DMS153 (cell line): Measurements from ENCODE around the gene APOBEC3H.

Source experiments
- DNase-seq: peaks from one replicate; lab custom pipeline; 2025; lab: John Stamatoyannopoulos, UW

The APOBEC3H gene

DNA sequence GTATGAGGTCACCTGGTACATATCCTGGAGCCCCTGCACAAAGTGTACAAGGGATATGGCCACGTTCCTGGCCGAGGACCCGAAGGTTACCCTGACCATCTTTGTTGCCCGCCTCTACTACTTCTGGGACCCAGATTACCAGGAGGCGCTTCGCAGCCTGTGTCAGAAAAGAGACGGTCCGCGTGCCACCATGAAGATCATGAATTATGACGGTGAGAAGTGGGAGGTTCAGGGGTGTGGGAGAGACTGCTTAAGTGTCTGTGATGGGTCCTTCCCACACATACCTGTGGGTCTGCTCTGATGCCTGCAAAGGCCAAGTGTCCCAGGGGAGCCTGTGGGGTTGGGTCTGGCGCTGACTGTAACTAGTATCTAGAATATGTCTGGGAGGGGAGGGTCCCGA, 16.0 kb upstream of the APOBEC3H start:
- DNase-seq, result no peak

DNA sequence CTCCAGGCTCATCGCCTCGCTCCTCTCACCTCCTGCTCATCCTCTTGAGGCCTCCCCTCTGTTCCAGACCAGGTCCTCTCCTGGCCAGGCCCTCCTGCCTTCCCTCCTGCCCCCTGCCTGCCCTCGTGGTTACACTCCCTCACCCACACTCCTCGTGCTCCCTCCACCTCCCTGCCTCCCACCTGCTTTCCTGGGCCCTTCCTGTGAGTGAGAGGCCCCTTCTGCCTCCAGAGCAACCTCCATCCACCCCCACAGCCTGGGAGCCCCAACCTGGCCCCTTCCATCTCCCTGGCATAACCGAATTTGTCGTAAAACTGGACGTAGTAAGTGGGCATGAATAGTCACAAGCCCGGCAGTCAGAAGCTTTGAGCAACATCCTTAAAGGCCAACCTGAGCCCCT, 15.4 kb upstream of the APOBEC3H start:
- no peak for DNase-seq

DNA sequence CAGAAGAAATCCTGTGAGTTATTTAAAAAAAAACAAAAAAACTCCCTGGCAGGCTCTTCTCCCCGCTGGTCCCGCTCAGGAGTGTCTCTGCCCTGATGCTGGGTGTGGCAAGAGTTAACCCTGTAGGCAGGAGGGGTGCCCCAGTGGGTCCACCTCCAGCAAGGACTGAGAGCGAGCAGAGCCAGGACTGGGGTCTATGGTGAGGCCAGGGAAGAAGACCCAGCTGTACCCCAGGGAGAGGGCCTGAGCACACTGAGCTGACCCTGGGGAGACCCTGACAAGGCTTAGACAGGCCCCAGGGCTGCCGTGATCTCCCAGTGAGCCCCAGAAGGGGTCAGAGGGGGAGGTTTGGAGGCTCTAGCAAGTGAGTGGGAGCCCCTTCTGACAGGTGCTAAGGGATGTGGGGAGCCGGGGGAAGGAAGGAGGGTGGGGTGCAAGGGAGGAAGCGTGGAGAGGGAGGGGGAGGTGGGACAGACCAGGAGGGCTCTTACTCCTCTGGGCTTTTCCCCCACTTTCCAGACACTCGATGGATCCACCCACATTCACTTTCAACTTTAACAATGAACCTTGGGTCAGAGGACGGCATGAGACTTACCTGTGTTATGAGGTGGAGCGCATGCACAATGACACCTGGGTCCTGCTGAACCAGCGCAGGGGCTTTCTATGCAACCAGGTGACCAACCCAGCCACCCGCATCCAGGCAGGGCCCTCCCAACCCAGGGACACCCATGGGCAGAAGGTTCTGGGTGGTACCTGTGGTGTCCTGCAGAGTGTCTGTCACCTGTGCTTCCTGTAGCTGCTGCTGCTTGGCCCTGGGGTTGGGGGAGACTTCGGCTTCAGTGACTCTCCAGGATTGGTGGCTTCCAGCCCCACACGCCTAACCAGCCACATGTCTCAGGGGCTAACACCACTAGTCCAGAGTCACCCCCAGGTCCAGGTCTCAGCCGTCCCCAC, 13.6 kb upstream of the APOBEC3H start:
- no peak for DNase-seq

DNA sequence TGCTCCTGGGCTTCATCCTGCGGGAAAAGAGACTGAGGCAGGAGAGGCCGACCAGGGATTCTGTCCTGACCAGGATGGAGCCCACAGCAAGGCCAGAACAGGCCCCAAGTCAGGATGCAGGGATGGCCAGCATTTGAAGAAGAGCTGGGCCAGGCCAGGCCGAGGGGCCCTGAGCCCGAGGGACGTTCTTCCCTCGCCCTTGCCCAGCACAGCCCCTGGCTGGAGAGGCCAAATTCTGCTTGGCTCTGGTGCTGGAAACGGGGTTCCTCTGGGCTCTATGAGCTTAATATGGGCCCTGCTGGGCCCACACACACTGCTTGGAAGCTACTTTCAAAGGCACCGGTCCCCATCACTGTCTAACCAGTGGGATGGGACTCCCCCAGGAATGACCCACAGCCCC, 12.4 kb upstream of the APOBEC3H start:
- DNase-seq, result no peak

DNA sequence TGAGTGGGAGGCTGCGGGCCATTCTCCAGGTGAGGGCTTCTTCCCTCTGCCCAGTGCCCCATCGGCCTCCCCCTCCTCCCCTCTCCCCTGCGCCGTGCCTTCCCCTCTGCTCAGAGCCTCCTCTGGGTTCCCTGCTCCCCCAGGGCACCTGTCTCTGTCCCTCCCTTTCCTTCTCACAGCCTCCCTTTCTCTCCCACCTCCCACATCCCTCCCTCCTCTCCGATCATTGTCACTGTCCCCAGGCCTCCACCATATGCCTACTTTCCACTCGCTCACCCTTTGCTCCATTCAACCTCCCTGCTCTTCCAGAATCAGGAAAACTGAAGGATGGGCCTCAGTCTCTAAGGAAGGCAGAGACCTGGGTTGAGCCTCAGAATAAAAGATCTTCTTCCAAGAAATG, 9.9 kb upstream of the APOBEC3H start:
- no peak for DNase-seq

DNA sequence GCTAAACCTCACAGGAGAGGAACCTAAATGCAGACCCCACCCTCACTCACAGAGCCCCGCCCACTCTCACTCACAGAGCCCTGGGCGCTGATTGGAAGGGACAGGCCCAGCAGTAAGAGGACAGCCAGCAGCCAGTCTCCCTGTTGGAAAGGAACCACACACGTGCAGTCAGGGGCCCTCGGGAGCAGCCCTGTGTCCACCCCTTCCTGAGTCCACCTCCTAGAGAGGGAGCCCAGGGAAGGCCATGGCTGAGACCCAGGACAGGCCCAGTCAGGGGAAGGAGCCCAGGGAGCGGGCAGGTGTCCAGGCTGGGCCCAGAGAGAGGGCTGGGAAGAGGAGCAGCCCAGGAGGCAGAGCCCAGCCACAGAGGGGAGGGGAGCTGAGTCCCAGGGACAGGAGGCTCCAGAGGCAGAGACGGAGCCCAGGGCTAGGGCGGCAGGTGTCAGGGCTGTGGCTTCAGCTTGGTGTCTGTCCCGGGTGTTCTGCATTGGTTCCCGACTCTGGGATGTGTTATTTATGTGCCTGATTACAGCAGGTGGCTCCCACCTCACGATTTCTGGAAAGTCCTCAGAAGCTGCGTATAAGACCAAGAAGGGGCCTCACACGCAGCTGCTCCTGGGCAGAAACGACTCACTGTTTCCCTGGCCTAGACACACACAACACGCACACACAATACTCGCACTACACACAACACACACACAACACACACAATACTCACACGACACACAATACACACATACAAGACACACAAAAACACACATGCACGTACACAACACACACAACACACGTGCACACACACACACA, 9.0 kb upstream of the APOBEC3H start:
- DNase-seq, result no peak

DNA sequence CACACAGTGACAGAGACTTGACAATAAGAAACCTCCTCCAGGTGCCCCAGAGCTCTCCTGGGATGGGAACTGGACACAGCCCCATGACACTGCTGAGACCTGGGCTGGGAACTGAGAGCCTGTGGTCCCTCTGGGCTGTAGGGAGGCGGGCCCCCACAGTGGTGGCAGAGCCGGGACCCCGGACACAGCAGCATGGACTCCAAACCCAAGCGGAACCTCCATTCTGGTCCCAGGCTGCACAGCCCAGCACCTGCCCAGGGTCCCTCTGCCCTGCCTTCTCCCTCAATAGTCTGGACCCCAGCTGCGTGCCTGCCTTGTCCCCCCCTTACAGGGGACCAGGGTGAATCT, 8.4 kb upstream of the APOBEC3H start:
- DNase-seq, result no peak

DNA sequence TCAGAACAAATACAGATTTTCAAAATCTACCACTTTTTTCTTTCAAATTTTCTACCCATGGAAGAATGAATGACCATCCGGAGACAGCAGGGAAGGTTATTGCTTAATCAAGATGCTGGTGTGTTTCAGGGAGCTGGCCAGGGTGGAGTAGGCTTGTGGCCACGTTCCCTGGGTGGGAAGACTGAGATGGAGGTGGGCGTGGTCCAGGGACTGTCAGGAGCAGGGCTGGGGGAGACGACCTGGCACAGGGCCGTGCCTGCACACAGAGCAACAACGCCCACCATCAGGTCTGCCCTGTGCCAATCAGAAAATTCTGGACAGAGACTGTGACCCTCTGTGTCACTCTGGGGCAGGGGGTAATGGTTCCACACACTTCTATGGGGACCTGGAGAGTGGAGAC, 7.1 kb upstream of the APOBEC3H start:
- DNase-seq, result no peak

DNA sequence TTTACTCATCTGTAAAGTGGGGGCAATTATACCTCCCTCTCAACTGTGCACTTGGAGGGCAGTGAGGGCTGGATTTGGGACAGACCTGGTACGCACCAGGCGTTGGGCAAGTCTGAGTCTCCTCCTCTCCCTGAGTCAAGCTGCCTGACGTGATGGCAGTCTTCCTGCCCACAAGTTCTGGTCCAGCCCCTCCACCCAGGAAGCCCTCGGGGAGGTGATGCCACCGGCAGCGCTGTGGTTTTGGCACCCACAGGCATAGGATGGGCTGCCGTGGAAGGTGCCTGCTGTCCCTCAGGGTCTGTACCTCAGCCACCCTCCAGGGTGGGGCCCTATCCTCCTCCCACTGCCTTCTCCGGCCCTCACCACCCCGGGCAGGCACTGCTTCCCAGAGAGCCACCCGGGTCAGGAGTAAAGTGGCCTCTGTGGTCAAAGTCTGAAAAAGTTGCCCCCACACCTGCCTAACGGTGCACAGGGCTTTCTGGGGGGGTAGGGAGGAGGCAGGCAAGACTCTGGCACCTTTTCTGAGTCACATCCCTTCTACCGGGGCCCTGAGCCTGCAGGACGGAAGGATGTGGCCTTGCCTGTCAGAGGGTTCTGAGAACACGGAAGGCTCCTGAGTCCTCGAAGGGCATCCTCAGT, 6.5 kb upstream of the APOBEC3H start:
- no peak for DNase-seq

DNA sequence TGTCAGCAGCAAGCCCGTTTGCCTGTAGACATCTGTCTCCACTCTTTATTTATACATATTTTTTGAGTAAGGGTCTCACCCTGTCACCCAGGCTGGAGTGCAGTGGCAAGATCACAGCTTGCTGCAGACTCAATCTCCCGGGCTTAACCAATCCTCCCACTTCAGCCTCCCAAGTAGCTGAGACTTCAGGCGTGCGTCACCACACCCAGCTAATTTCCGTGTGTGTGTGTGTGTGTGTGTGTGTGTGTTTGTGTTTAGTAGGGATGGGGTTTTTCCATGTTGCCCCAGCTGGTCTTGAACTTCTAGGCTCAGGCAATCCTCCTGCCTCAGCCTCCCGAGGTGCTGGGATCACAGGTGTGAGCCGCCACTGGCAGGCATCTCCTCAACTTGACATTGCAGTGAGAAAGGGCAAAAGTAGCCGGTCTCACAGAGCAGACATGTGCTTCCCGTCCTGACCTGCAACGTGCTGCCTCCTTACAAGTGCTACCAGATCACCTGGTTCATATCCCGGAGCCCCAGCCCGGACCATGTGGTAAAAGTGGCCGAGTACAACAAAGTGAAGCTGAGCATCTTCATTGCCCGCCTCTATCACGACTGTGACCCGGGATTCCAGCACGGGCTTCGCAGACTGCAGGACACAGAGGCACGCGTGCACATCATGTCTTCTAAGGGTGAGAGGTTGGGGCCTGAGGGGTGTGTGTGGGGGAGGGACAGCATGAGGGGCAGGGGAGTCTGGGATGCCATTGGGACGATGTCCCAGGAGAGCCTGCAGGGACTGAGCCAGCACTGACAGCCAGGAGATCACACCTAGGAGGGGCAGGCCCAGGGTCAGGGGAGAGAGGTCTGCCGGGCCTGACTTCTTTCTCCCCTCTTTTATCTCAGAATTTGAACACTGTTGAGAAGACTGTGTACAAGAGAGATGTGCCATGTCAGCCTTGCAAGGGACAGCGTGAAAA, 5.6 kb upstream of the APOBEC3H start:
- no peak for DNase-seq

DNA sequence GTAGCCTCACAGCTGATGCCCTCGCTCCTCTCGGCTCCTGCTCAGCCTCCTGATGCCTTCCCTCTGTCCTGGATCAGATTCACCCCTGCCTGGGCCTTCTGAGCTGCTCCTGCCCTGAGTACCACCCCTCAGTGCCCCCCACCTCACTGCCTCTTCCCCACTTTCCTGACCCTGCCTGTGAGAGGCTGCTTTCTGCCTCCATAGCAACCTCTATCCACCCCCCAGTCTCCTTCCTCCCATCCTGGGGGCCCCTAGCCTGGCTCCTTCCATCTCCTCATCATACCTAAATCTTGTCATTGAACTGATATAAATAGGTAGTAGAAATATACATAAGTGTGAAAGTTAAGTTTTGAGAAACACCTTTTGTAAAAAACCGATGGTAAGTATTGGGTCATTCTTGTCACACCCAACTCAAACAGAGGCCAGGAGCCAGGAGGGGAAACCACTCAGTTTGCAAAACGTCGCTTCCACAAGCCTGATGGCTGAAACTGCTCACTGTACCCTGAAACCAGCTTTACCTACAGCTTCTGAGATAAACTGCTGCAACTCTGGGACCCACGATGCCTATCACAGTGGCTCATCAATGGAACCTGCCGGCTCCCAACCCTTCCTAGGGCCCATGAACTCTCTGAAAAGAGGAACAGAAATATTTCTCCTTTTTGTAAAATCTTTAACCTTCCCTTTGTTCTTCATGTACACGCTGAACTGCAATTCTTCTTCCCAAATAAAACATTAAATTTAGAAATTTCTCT, 4.8 kb upstream of the APOBEC3H start:
- DNase-seq, result no peak

DNA sequence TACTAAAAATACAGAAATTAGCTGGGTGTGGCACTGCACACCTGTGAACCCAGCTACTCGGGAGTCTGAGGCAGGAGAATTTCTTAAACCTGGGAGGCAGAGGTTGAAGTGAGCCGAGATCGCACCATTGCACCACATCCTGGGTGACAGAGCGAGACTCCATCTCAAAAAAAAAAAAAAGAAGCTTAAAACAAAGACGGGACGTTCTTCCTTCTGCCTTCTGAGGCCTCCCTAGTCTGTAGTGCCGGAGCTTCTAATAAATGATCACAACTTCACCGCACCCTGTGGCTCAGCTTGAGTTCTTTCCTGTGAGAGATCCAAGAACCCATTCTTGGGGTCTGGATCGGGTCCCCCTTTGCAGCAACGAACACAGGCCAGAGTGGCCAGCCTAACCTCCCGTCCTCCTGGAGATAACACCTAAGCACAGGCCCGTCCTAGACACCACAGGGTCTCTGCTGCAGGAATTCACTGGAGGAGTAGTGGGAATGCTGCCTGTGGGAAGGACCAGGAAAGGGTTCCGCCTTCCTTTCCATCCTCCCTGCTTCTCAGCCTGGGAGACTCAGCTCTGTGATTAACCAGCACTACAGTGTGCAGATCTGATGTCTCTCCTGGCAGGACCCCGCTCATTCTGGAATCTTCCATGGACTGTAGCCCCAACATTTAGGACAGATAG, 2.2 kb upstream of the APOBEC3H start:
- no peak for DNase-seq

DNA sequence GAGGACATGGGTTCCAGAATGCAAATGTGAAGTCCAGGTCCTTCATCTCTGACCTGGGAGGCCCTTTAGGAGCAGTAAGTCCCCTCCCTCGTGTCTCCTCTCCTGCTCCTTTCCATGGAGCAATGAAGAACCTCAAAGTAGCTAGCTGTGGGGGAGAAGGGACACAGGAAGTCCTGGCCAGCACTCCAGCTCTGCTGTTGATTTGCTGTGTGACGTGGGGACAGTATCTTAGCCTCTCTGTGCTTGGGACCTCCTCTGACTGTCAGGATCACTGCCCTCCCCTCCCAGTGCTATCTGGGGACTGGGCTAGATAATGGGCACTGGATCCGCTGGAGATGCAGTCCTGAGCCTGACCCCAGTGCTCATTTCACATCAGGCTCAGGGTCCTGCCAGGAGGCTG, 1.1 kb upstream of the APOBEC3H start:
- DNase-seq, result no peak

DNA sequence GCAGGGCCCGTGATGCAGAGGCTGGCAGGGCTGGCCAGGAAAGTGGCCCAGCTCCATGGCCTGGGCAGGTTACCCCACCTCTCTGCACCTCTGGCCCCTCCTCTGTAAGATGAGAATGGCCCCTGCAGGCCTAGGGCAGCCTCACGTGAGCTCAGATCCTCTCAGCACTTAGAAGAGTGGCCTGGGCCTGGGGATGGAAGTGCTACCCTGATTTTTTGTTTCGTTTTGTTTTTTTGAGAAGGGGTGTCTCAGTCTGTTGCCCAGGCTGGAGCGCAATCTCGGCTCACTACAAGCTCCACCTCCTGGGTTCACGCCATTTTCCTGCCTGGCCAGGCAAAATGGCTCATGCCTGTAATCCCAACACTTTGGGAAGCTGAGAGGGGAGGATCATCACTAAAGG, 982 bp downstream of the APOBEC3H start:
- no peak for DNase-seq

DNA sequence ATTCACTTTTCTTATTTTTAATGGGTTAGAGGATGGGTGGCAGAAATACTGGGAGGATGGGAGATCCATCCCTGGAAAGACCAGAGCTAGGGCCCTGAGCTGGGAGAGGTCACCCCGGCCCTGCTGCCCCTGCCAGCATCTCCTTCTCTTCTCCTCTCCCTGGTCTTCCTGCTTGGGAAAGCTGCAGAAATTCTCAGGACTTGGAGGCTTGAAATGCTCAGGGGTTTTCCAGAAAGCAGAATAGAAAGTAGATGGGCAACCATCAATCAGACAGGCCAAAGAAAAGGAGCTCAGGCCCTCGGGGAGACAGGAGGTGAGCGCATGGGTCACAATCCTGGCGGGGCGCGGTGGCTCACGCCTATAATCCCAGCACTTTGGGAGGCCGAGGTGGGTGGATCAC, 1.5 kb downstream of the APOBEC3H start:
- no peak for DNase-seq

DNA sequence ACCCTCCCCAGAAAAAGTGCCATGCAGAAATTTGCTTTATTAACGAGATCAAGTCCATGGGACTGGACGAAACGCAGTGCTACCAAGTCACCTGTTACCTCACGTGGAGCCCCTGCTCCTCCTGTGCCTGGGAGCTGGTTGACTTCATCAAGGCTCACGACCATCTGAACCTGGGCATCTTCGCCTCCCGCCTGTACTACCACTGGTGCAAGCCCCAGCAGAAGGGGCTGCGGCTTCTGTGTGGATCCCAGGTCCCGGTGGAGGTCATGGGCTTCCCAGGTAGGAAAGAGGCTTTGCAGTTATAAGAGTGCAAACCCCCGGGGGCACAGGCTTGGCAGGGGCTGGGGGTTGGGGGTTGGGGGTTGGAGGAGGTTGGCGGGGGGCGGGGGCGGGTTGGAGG, 4.2 kb downstream of the APOBEC3H start:
- DNase-seq, result no peak

DNA sequence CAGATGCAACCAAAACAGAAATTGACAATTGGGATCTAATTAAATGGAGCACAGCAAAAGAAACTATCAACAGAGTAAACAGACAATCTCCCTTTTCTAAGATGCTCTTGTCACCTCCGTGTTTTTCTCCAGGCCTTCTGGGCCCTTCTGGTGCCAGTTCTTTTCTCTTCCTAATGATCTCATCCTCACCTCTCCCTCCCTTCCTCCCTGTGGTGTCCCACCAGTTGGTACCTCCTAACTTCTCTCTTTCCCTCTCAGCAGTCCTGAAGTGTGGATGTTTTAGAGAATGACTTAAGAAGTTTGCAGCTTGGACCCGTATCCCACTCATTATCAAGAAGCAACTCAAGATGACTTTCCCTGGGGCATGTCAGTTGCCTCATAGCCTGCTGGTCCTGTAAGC, 6.4 kb downstream of the APOBEC3H start:
- DNase-seq, result no peak

DNA sequence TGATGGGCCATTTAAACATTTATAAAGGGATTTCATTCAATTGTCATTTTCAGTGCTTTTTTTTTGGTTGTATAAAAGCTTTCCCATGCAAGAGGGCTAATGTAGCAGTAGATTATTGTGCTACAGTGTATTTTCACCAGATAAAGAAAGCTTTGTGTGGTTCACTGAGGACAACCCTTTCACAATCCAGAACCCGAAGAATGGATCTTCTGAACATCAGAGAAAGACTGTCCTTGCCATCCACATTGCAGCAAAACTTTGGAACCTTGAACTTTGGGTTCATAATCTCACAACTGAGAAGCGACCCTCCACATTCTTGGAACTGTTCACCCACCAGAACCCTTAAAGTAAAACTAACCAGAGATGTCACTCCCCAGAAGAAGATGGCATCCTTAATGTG, 9.3 kb downstream of the APOBEC3H start:
- no peak for DNase-seq

DNA sequence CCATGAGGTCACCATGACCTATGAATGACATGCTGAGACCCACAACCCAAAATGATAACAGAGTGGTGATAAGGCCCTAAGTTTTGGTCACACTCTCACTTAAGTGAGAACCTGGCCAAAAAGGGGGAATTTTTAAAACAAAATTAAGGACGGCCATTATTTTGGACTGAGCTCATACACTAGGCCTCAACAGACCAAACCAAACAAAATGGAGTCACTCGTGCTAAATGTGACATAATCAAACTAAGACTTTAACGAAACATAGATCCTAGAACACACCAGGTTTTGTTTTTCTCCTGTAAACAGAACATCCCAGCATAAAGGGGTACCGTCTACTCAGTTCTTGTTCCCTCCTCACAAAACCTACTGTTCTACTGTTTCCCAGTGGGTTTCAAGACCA, 11.4 kb downstream of the APOBEC3H start:
- no peak for DNase-seq

DNA sequence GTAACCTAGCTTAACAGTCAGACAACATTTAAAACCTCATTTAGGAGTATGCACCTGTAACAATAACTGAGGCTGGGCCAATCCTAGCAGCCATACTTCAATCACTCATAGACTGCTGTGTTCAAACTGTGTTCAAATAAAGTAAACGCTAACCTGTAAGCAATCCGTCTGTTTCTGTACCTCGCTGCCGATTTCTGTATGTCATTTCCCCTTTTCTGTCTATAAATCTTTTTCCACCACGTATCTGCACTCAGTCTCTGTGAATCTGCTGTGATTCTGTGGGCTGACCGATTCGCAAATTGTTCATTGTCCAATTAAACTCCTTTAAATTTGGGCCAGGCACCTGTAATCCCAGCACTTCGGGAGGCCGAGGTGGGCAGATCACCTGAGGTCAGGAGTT, 12.3 kb downstream of the APOBEC3H start:
- no peak for DNase-seq
